PC-3 (cell line): ENCODE data around the gene TCP11.

ENCODE experiments used
- EZH2phosphoT487 ChIP-seq: fragments of 300-600 bp; sonication (generic); IDR thresholded peaks from 2 replicates; pipeline ENCODE4 v1.6.1; 2018; ENCODE audit warnings: mild to moderate bottlenecking, antibody characterized with exemption, low read length, borderline replicate concordance
- TF ChIP-seq, protein P1 (sequence below): fragments of 300-600 bp; sonication (generic); conservative IDR thresholded peaks from 2 replicates; pipeline ENCODE4 v1.5.1; 2017; ENCODE audit warnings: antibody characterized with exemption, low read depth, mild to moderate bottlenecking, low read length

DNA sequence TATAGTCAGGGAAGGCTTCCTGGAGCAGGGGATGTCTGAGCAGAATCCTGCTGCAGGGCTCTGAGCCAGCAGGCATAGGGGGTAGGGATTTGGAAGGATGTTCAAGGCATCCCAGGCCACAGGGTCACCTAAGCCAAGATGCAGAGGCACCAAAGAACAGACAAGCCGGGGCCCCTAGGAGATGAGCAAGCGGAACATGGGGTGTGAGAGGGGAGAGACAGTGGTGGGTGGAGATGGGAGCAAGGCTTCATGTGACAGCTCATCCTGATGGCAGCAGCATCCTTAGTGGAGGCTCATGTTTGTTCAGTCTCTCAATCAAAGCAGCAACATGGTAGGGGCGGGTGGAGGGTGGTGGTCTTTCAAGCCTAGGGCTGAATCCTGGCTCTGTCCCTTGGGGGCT, 29.8 kb upstream of the TCP11 start:
- TF ChIP-seq, protein P1, sequence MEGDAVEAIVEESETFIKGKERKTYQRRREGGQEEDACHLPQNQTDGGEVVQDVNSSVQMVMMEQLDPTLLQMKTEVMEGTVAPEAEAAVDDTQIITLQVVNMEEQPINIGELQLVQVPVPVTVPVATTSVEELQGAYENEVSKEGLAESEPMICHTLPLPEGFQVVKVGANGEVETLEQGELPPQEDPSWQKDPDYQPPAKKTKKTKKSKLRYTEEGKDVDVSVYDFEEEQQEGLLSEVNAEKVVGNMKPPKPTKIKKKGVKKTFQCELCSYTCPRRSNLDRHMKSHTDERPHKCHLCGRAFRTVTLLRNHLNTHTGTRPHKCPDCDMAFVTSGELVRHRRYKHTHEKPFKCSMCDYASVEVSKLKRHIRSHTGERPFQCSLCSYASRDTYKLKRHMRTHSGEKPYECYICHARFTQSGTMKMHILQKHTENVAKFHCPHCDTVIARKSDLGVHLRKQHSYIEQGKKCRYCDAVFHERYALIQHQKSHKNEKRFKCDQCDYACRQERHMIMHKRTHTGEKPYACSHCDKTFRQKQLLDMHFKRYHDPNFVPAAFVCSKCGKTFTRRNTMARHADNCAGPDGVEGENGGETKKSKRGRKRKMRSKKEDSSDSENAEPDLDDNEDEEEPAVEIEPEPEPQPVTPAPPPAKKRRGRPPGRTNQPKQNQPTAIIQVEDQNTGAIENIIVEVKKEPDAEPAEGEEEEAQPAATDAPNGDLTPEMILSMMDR: no peak
- TF ChIP-seq EZH2phosphoT487: no peak
